ENCODE data around the gene CNOT2.

Gene CNOT2

GRCh38 chr12:70242695-70243509, at the start of gene CNOT2:
Gene CNOT2, plus strand, starts transcription at chr12:70243433. Its CDS starts 34,794 bp downstream, at chr12:70278227.
- DNase-seq: peak; percentile 90

GRCh38 chr12:70194076-70194475, 49.2 kb upstream of the CNOT2 start:
- DNase-seq: no peak

GRCh38 chr12:70196811-70197281, 46.4 kb upstream of the CNOT2 start:
- DNase-seq: no peak

GRCh38 chr12:70197345-70197744, 45.9 kb upstream of the CNOT2 start:
- no peak for DNase-seq

GRCh38 chr12:70213707-70214106, 29.5 kb upstream of the CNOT2 start:
- DNase-seq: no peak

- DNase-seq: no peak
These were observed 28.1 kb upstream of the CNOT2 start for GRCh38 chr12:70214972-70215617.

- DNase-seq: no peak
These were observed 25.8 kb upstream of the CNOT2 start for GRCh38 chr12:70217416-70217815.

GRCh38 chr12:70221626-70222025, 21.6 kb upstream of the CNOT2 start:
- no peak for DNase-seq

- DNase-seq: no peak
These were observed 15.3 kb upstream of the CNOT2 start for GRCh38 chr12:70227911-70228310.

GRCh38 chr12:70230934-70231606, 12.2 kb upstream of the CNOT2 start:
- no peak for DNase-seq

- DNase-seq: no peak
These were observed 6.2 kb upstream of the CNOT2 start for GRCh38 chr12:70236990-70237389.

- DNase-seq: no peak
These were observed 2.6 kb upstream of the CNOT2 start for GRCh38 chr12:70240673-70241072.

GRCh38 chr12:70241845-70242244, 1.4 kb upstream of the CNOT2 start:
- DNase-seq: no peak

- peak; percentile 75 for DNase-seq
These were observed 508 bp downstream of the CNOT2 start for GRCh38 chr12:70243510-70244371.

- DNase-seq: no peak
These were observed 1.2 kb downstream of the CNOT2 start for GRCh38 chr12:70244409-70244808.

- DNase-seq: no peak
These were observed 2.2 kb downstream of the CNOT2 start for GRCh38 chr12:70245458-70245857.

GRCh38 chr12:70246580-70246979, 3.3 kb downstream of the CNOT2 start:
- DNase-seq: no peak

GRCh38 chr12:70247653-70248199, 4.5 kb downstream of the CNOT2 start:
- no peak for DNase-seq

GRCh38 chr12:70248876-70249275, 5.6 kb downstream of the CNOT2 start:
- DNase-seq: no peak

- no peak for DNase-seq
These were observed 6.7 kb downstream of the CNOT2 start for GRCh38 chr12:70249903-70250302.

GRCh38 chr12:70251226-70251625, 8.0 kb downstream of the CNOT2 start:
- no peak for DNase-seq

- DNase-seq: no peak
These were observed 8.4 kb downstream of the CNOT2 start for GRCh38 chr12:70251661-70252060.

Measured in CD4-positive, alpha-beta T cell treated with Interleukin-6 for 4 hours (primary cell).